ENCODE results near the gene ANKRD52. TPM values are rescaled to one million over a fixed set of nuclear protein-coding genes. Genes with fewer than 3 reads are reported as not detected.
A peak's percentile ranks its signal among the peaks of the same experiment; 100 is the strongest.

The ANKRD52 gene
- total and polyA plus RNA-seq, 9 of the 15 experiments (the other 6 are each of a cell fraction or from before 2014, with no cell fraction given), result 0.52 to 46.8 (median 7.9) TPM

GRCh38 chr12:56189099-56189917, 68.9 kb downstream of the ANKRD52 start, which contains the start of gene SMARCC2 (continued):
- no peak for TF ChIP-seq POLR2B (IDR thresholded peaks at IDR 0.05; ENCODE audit: low read depth, partially characterized antibody)
- no peak for TF ChIP-seq CSDE1 (IDR thresholded peaks at IDR 0.05)
- peak; percentile 99 for TF ChIP-seq ZNF436 (CRISPR knock-in tag; IDR thresholded peaks at IDR 0.05)
- no peak for TF ChIP-seq DACH1 (IDR thresholded peaks at IDR 0.05; ENCODE audit: partially characterized antibody)
- no peak for TF ChIP-seq SLC30A9 (CRISPR knock-in tag; IDR thresholded peaks at IDR 0.05)
- peak; percentile 99 for TF ChIP-seq ZFP36 (IDR thresholded peaks at IDR 0.05; ENCODE audit: low read depth, low read length, partially characterized antibody)
- TF ChIP-seq ZNF75A (CRISPR knock-in tag; IDR thresholded peaks at IDR 0.05), result no peak
- TF ChIP-seq STAT6 (CRISPR knock-in tag; IDR thresholded peaks at IDR 0.05), result no peak
- no peak for TF ChIP-seq CEBPG (CRISPR knock-in tag; IDR thresholded peaks at IDR 0.05)
- TF ChIP-seq CEBPG (tag; conservative IDR thresholded peaks at IDR 0.05 in 1 of 2, IDR thresholded peaks at IDR 0.05 in 1 of 2), result no peak
- TF ChIP-seq IFI16 (CRISPR knock-in tag; IDR thresholded peaks at IDR 0.05), result no peak
- TF ChIP-seq RREB1 (CRISPR knock-in tag; IDR thresholded peaks at IDR 0.05), result no peak
- no peak for TF ChIP-seq GATA2 (CRISPR knock-in tag; IDR thresholded peaks at IDR 0.05)
- TF ChIP-seq PTBP1 (IDR thresholded peaks at IDR 0.05; ENCODE audit: low read depth, low read length), result 0 out of 2 replicates have a peak, but pooled peaks have one; percentile 42
- TF ChIP-seq CBX1 (IDR thresholded peaks at IDR 0.05; ENCODE audit: low read depth), result no peak
- no peak for TF ChIP-seq ZNF778 (CRISPR knock-in tag; IDR thresholded peaks at IDR 0.05)

All from K562 (cell line).